Measurements from ENCODE around the gene LHX2.

DNA sequence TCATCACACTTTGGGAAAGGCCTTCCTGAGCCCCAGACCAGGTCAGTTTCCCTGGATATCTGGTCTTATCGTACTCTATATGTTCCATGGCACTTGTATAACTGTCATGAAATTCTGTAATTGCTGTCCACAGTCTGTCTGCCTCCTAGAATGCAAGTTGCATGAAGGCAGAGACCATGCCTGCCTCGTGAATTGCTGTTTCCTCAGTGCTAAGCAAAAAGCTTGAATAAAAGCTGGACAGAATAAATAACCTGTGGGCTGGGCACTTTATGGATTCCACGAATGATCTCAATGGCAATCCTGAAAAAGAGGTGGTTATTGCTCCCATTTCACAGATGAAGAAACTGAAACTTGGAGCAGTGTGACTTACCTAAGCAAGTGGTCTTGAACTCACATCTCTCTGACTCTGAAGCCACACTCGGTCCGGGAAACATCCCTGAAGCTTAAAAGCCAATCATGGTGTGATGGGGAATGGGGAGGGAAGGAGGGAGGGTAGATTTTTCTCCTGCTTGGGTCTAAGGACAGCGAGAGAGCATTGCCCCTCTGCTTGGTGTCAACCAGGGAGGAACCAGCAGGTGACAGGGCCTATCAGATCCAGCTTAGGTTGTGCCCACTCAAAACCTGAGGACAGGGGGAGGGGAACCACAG lies 13.2 kb upstream of the LHX2 start:
- no peak for TF ChIP-seq CHD2 (IDR thresholded peaks at IDR 0.05; ENCODE audit: low read length, partially characterized antibody)
- TF ChIP-seq, protein P1, sequence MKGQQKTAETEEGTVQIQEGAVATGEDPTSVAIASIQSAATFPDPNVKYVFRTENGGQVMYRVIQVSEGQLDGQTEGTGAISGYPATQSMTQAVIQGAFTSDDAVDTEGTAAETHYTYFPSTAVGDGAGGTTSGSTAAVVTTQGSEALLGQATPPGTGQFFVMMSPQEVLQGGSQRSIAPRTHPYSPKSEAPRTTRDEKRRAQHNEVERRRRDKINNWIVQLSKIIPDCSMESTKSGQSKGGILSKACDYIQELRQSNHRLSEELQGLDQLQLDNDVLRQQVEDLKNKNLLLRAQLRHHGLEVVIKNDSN (IDR thresholded peaks at IDR 0.05; ENCODE audit: borderline replicate concordance, low read depth) = no peak
